ENCODE results near the gene FCRL6. TPM values are rescaled to one million over a fixed set of nuclear protein-coding genes. Genes with fewer than 3 reads are reported as not detected.

FCRL6 gene
- total RNA-seq, 2 donors from 2014 or later: 0.24 TPM; not detected in 1

DNA sequence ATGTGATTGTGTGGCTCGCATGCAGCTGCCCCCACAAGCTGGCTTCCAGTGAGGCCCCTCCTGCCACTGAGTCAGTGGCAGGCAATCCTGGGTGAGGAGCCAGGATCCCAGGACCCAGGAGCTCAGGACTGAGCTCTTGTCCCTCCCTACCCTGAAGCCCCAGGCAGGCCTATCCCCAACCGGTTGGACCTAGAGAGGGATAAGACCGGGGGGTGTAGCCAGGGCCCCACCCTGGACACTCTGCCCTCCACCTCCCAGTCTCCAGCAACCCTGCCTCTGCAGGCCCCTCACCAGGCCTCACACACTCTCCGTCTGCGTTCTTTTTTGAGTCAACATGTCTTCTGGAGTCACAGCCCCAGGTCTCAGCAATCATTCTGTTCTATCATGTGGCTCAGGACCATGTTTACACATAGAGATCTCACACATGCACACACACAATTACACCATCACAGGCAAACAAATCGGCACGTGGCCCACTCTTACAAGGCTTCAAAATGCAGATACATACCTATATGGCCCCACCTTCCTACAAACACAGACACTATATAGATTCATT lies 57.7 kb downstream of the FCRL6 start:
- no peaks in the 10 kb centered on the region for H3K36me3 ChIP-seq

DNA sequence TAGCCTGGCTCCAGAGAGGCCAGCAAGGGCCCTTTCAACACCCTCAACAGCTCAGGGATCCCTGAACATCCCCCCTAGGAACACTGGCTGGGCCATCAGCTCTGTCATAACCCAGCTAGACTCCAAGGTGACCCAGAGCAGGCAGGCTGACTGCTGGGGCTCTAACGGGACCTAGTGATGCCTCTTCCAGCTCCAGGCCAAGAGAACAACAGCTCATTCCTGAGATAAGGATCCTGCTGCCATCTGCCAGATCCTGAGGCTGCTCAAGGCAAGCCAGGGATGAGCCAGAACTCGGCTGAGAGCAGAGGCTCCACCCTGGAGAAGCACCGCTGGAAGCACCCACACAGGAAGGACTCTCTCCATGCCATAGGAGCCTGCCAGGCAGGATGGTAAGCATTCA lies 58.3 kb downstream of the FCRL6 start:
- H3K4me1 ChIP-seq: peaks cover 0 to 9% of the 10 kb centered on the region in 2 donors
- DNase-seq (ENCODE audit: low spot score): no peak
- peak overlapping the region in 1 of 2 donors; percentile 62 for H3K27ac ChIP-seq
- H3K27me3 ChIP-seq: no peaks in the 10 kb centered on the region
- TF ChIP-seq, protein P1, sequence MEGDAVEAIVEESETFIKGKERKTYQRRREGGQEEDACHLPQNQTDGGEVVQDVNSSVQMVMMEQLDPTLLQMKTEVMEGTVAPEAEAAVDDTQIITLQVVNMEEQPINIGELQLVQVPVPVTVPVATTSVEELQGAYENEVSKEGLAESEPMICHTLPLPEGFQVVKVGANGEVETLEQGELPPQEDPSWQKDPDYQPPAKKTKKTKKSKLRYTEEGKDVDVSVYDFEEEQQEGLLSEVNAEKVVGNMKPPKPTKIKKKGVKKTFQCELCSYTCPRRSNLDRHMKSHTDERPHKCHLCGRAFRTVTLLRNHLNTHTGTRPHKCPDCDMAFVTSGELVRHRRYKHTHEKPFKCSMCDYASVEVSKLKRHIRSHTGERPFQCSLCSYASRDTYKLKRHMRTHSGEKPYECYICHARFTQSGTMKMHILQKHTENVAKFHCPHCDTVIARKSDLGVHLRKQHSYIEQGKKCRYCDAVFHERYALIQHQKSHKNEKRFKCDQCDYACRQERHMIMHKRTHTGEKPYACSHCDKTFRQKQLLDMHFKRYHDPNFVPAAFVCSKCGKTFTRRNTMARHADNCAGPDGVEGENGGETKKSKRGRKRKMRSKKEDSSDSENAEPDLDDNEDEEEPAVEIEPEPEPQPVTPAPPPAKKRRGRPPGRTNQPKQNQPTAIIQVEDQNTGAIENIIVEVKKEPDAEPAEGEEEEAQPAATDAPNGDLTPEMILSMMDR (IDR thresholded peaks at IDR 0.05): no peak
- H3K4me3 ChIP-seq: no peak overlapping the region
- H3K9me3 ChIP-seq: no peaks in the 10 kb centered on the region
- H3K36me3 ChIP-seq: no peaks in the 10 kb centered on the region

More for the DNA sequence above, 57.7 kb downstream of the FCRL6 start:
- H3K4me3 ChIP-seq: no peak overlapping the region
- H3K27me3 ChIP-seq: no peaks in the 10 kb centered on the region
- TF ChIP-seq, protein P1 (IDR thresholded peaks at IDR 0.05): no peak
- DNase-seq (ENCODE audit: low spot score): no peak
- H3K27ac ChIP-seq: peak overlapping the region in 1 of 2 donors; percentile 62
- H3K4me1 ChIP-seq: peaks cover 0 to 14% of the 10 kb centered on the region in 2 donors
- no peaks in the 10 kb centered on the region for H3K9me3 ChIP-seq

DNA sequence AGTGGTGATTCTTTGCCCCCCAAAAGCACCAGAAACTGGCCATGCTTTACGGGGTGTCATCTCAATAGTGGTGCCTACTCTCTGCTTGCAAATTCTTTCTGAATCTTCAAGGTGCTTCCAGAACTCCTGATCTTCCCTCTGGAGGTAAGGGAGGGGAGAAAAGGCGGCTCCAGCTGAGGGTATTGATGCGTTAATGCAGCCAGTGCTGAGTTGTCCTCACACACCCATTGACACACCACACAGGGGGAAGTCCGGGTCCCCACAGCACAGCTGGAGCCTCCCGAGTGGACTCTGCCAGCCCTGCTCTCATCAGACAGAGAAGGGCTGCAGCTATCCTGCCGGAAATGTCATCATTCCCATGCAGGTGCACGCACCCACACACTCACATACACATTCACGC lies 59.1 kb downstream of the FCRL6 start:
- no peaks in the 10 kb centered on the region for H3K27me3 ChIP-seq
- no peak for DNase-seq (ENCODE audit: low spot score)
- H3K9me3 ChIP-seq: no peaks in the 10 kb centered on the region
- TF ChIP-seq, protein P1 (IDR thresholded peaks at IDR 0.05): no peak
- H3K36me3 ChIP-seq: no peaks in the 10 kb centered on the region
- no peak overlapping the region for H3K4me3 ChIP-seq
- no peak overlapping the region for H3K27ac ChIP-seq
- peaks cover 0 to 6% of the 10 kb centered on the region in 2 donors for H3K4me1 ChIP-seq

DNA sequence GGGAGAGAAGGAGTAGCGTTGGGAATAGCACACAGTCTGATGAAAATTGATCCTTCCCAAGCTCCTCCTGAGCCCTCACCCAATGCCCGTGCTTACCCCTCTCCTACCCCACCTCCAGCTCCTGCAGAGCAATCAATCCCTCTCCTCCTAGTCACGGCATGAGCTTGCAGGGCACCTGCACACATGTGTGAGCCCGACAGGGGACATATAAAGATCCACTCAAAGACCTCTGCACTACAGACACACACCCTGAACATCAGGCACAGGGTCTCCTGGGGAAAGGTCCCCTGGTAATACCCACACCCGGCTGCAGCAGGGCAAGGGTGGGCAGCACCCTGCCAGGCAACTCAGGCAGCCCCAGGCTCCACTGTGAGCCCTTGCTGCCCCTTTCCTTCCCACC lies 59.9 kb downstream of the FCRL6 start:
- no peaks in the 10 kb centered on the region for H3K36me3 ChIP-seq
- H3K27ac ChIP-seq: no peak overlapping the region
- H3K4me3 ChIP-seq: no peak overlapping the region
- no peaks in the 10 kb centered on the region for H3K9me3 ChIP-seq
- DNase-seq (ENCODE audit: low spot score): no peak
- H3K4me1 ChIP-seq: peaks cover 0 to 6% of the 10 kb centered on the region in 2 donors
- TF ChIP-seq, protein P1 (IDR thresholded peaks at IDR 0.05): no peak
- H3K27me3 ChIP-seq: no peaks in the 10 kb centered on the region

DNA sequence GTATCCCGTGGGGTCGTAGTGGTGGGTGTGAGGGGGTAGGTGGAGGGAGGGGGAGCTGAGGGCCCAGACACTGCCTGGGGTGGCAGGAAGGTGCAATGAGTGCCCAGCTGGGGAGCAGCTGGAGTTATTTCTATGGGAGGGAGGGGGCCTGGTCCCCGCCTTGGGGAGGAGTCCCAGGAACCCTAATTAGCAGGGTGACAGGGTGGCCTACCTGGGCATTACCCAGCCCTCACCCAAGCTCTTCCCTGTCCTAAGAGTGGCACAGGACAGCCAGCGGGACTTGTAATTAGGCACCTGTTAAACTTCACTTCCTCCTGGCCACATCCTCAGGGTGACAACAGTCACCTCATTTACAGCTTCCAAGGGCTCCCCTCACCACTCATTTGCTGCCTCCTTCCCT lies 60.4 kb downstream of the FCRL6 start, which contains the start of gene VSIG8:
Gene VSIG8, minus strand, starts transcription at position 101 of the 400 bp plus-strand sequence. CDS start 136 bp downstream, outside the sequence.
- no peak within 1 kb of the TSS for H3K4me3 ChIP-seq
- H3K9me3 ChIP-seq: no peaks in the 10 kb centered on the region
- peaks cover 0 to 11% of the 10 kb centered on the region in 2 donors for H3K4me1 ChIP-seq
- TF ChIP-seq, protein P1 (IDR thresholded peaks at IDR 0.05): no peak
- no peak for DNase-seq (ENCODE audit: low spot score)
- H3K27me3 ChIP-seq: no peaks in the 10 kb centered on the region
- H3K27ac ChIP-seq: no peak within 1 kb of the TSS
- H3K36me3 ChIP-seq: no peaks in the 10 kb centered on the region

DNA sequence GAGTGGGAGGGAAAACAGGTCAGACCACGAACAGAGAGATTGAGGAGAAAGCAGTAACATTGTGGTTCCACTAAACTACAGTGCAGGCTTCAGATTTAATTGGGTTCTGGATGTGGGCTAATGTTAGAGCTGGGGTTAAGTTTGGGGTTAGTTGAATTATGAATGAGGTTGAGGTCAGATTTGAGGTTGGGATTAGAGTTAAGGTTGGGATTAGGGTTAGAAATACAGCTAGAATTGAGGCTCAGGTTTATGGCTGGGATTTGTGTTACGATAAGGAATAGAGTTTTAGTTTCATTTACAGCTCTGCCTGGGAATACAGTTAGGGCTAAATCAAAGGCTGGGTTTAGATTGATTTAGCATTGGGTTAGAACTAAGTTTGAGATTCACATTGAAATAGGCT lies 62.1 kb downstream of the FCRL6 start:
- H3K27ac ChIP-seq: no peak overlapping the region
- H3K4me1 ChIP-seq: peaks cover 0 to 20% of the 10 kb centered on the region in 2 donors
- TF ChIP-seq, protein P1 (IDR thresholded peaks at IDR 0.05): no peak
- DNase-seq (ENCODE audit: low spot score): no peak
- no peaks in the 10 kb centered on the region for H3K27me3 ChIP-seq
- H3K36me3 ChIP-seq: no peaks in the 10 kb centered on the region
- H3K9me3 ChIP-seq: no peaks in the 10 kb centered on the region
- no peak overlapping the region for H3K4me3 ChIP-seq
